Endothelial cell (in vitro differentiated cells): ENCODE measurements around the gene MT1F. TPM values are rescaled to one million over a fixed set of nuclear protein-coding genes. Genes with fewer than 3 reads are reported as not detected.

Experiments
- DNase-seq: peaks from one replicate; pipeline ENCODE4 v3.0.0; 2021; ENCODE audit warnings: low spot score
- H3K27ac Mint-ChIP-seq: one replicate; pipeline ENCODE4 v1.8.0; 2021; ENCODE audit warnings: mixed read lengths, inconsistent platforms; ENCODE audit not compliant: unreplicated experiment
- H3K27me3 Mint-ChIP-seq: one replicate; pipeline ENCODE4 v1.8.0; 2021; ENCODE audit warnings: mild to moderate bottlenecking, moderate library complexity, mixed read lengths, inconsistent platforms; ENCODE audit not compliant: unreplicated experiment
- H3K36me3 Mint-ChIP-seq: one replicate; pipeline ENCODE4 v1.8.0; 2021; ENCODE audit warnings: mild to moderate bottlenecking, low read depth, mixed read lengths, inconsistent platforms; ENCODE audit not compliant: unreplicated experiment
- H3K4me1 Mint-ChIP-seq: one replicate; pipeline ENCODE4 v1.8.0; 2021; ENCODE audit warnings: mild to moderate bottlenecking, mixed read lengths, inconsistent platforms; ENCODE audit not compliant: unreplicated experiment
- H3K4me3 Mint-ChIP-seq: one replicate; pipeline ENCODE4 v1.8.0; 2021; ENCODE audit warnings: mild to moderate bottlenecking, mixed read lengths, inconsistent platforms; ENCODE audit not compliant: unreplicated experiment
- H3K9me3 Mint-ChIP-seq: one replicate; pipeline ENCODE4 v1.8.0; 2021; ENCODE audit warnings: mixed read lengths, inconsistent platforms; ENCODE audit not compliant: unreplicated experiment
- CTCF ChIP-seq: fragments of 200-600 bp; sonication (generic); IDR thresholded peaks from one replicate; pipeline ENCODE4 v1.5.0; 2021; ENCODE audit warnings: antibody characterized with exemption; ENCODE audit not compliant: unreplicated experiment
- total RNA-seq: library from RNA; stranded (reverse); fragmentation: NEBNext Ultra II Directional; extraction: Animal tissue kit (Norgen Biotek cat#: 25700); gene quantifications from one replicate; pipeline ENCODE4 v1.2.1, GENCODE V29; 2021; ENCODE audit not compliant: unreplicated experiment

MT1F gene
- total RNA-seq, 1 donor from 2014 or later: not detected

- Mint-ChIP-seq H3K27ac (no peak overlapping the region), H3K9me3 (no peaks in the 10 kb centered on the region), H3K4me1 (peaks cover 5% of the 10 kb centered on the region), H3K4me3 (peak overlapping the region; percentile 53), H3K27me3 (peaks cover 24% of the 10 kb centered on the region), H3K36me3 (no peaks in the 10 kb centered on the region)
- TF ChIP-seq CTCF: no peak
- DNase-seq: no peak
These were observed 31.7 kb upstream of the MT1F start for GRCh38 chr16:56625943-56626654.

- no peak for TF ChIP-seq CTCF
- H3K4me3 Mint-ChIP-seq: no peak overlapping the region
- H3K27me3 Mint-ChIP-seq: peaks cover 27% of the 10 kb centered on the region
- no peak overlapping the region for H3K27ac Mint-ChIP-seq
- no peaks in the 10 kb centered on the region for H3K36me3 Mint-ChIP-seq
- no peak for DNase-seq
- peaks cover 5% of the 10 kb centered on the region for H3K4me1 Mint-ChIP-seq
- H3K9me3 Mint-ChIP-seq: no peaks in the 10 kb centered on the region
These were observed 31.1 kb upstream of the MT1F start for GRCh38 chr16:56626685-56627084.

- no peak overlapping the region for H3K4me3 Mint-ChIP-seq
These were observed 29.0 kb upstream of the MT1F start for GRCh38 chr16:56628486-56629350.

GRCh38 chr16:56629531-56629930, 28.2 kb upstream of the MT1F start:
- Mint-ChIP-seq H3K27me3 (peaks cover 33% of the 10 kb centered on the region), H3K36me3 (no peaks in the 10 kb centered on the region), H3K4me3 (no peak overlapping the region), H3K4me1 (peaks cover 9% of the 10 kb centered on the region), H3K9me3 (no peaks in the 10 kb centered on the region), H3K27ac (no peak overlapping the region)
- DNase-seq: no peak
- TF ChIP-seq CTCF: no peak

More at GRCh38 chr16:56628486-56629350, 29.0 kb upstream of the MT1F start:
- Mint-ChIP-seq H3K36me3 (no peaks in the 10 kb centered on the region), H3K4me1 (peaks cover 9% of the 10 kb centered on the region), H3K9me3 (no peaks in the 10 kb centered on the region), H3K27ac (no peak overlapping the region), H3K27me3 (peaks cover 27% of the 10 kb centered on the region)
- DNase-seq: no peak
- no peak for TF ChIP-seq CTCF

- no peak for DNase-seq
- Mint-ChIP-seq H3K4me3 (no peak overlapping the region), H3K9me3 (no peaks in the 10 kb centered on the region), H3K36me3 (no peaks in the 10 kb centered on the region), H3K27me3 (peaks cover 34% of the 10 kb centered on the region), H3K4me1 (peaks cover 9% of the 10 kb centered on the region), H3K27ac (no peak overlapping the region)
- TF ChIP-seq CTCF: no peak
These were observed 27.6 kb upstream of the MT1F start for GRCh38 chr16:56630134-56630533.
